ENCODE data around the gene SLC17A5. TPM values are rescaled to one million over a fixed set of nuclear protein-coding genes. Genes with fewer than 3 reads are reported as not detected.
"Not testable (repeated sequence)": the region's sequence is repeated elsewhere in the genome, so short reads cannot be mapped to it uniquely, and the experiment has no call there.

Gene SLC17A5
- total RNA-seq, 4 donors from 2014 or later, result 11.3 to 13.2 (median 12.2) TPM

GRCh38 chr6:73632346-73632745 lies 21.4 kb downstream of the SLC17A5 start:
- no peak for DNase-seq (ENCODE audit: low spot score in 2 of 2)
- H3K4me3 ChIP-seq (ENCODE audit: low read depth, poor library complexity, severe bottlenecking), result no peak overlapping the region
- 89 to 94% methylated on average over 7 of the region's 7 CpGs for WGBS, 2 donors
- no peak for TF ChIP-seq CTCF (IDR thresholded peaks at IDR 0.05)
- TF ChIP-seq POLR2A (IDR thresholded peaks at IDR 0.05), result no peak
- intact Hi-C loops (cut with DNase I; ENCODE audit: low total_unique reads), result no loop called here

GRCh38 chr6:73631849-73632248 lies 21.9 kb downstream of the SLC17A5 start:
- DNase-seq (ENCODE audit: low spot score in 2 of 2), result no peak
- no peak for TF ChIP-seq POLR2A (IDR thresholded peaks at IDR 0.05)
- intact Hi-C loops (cut with DNase I; ENCODE audit: low total_unique reads), result no loop called here
- WGBS, 2 donors, result 89 to 94% methylated on average over 5 of the region's 5 CpGs
- H3K4me3 ChIP-seq (ENCODE audit: low read depth, poor library complexity, severe bottlenecking), result no peak overlapping the region

- intact Hi-C loops (cut with DNase I; ENCODE audit: low total_unique reads), result no loop called here
- WGBS, 2 donors, result 79 to 92% methylated on average over 4 of the region's 4 CpGs
- no peak for DNase-seq (ENCODE audit: low spot score in 2 of 2)
- no peak overlapping the region for H3K4me3 ChIP-seq (ENCODE audit: low read depth, poor library complexity, severe bottlenecking)
- no peak for TF ChIP-seq CTCF (IDR thresholded peaks at IDR 0.05)
- no peak for TF ChIP-seq POLR2A (IDR thresholded peaks at IDR 0.05)
Measured at GRCh38 chr6:73630401-73630800, 23.4 kb downstream of the SLC17A5 start.

GRCh38 chr6:73624896-73625295 lies 28.9 kb downstream of the SLC17A5 start:
- TF ChIP-seq CTCF (IDR thresholded peaks at IDR 0.05), result no peak
- no peak for TF ChIP-seq POLR2A (IDR thresholded peaks at IDR 0.05)
- no peak overlapping the region for H3K4me3 ChIP-seq (ENCODE audit: low read depth, poor library complexity, severe bottlenecking)
- WGBS, 2 donors, result 93 to 97% methylated on average over 4 of the region's 4 CpGs
- intact Hi-C loops (cut with DNase I; ENCODE audit: low total_unique reads), result no loop called here
- no peak for DNase-seq (ENCODE audit: low spot score in 2 of 2)

GRCh38 chr6:73623480-73623879 lies 30.3 kb downstream of the SLC17A5 start:
- intact Hi-C loops (cut with DNase I; ENCODE audit: low total_unique reads); H3K4me3 ChIP-seq (ENCODE audit: low read depth, poor library complexity, severe bottlenecking); DNase-seq (ENCODE audit: low spot score in 2 of 2): not testable (repeated sequence)
- WGBS, 2 donors, result 97 to 99% methylated on average over 8 of the region's 8 CpGs

GRCh38 chr6:73618082-73618481 lies 35.7 kb downstream of the SLC17A5 start:
- intact Hi-C loops (cut with DNase I; ENCODE audit: low total_unique reads), result loop anchor here (10.0 kb wide), 1 partner anchor 103 kb away; no protein-coding TSS in a partner anchor
- H3K4me3 ChIP-seq (ENCODE audit: low read depth, poor library complexity, severe bottlenecking); DNase-seq (ENCODE audit: low spot score in 2 of 2): not testable (repeated sequence)
- 89 to 93% methylated on average over 8 of the region's 8 CpGs for WGBS, 2 donors

GRCh38 chr6:73614802-73615201 lies 39.0 kb downstream of the SLC17A5 start:
- DNase-seq (ENCODE audit: low spot score in 2 of 2), result no peak
- H3K4me3 ChIP-seq (ENCODE audit: low read depth, poor library complexity, severe bottlenecking), result no peak overlapping the region
- intact Hi-C loops (cut with DNase I; ENCODE audit: low total_unique reads), result loop anchor here (10.0 kb wide), 1 partner anchor 100 kb away; no protein-coding TSS in a partner anchor
- WGBS, 2 donors, result 81 to 94% methylated on average over 6 of the region's 6 CpGs
- TF ChIP-seq POLR2A (IDR thresholded peaks at IDR 0.05), result no peak
- no peak for TF ChIP-seq CTCF (IDR thresholded peaks at IDR 0.05)
